BJ (cell line): Measurements from ENCODE around the gene ZNF574. TPM values are rescaled to one million over a fixed set of nuclear protein-coding genes. Genes with fewer than 3 reads are reported as not detected.

Experiments
- CTCF ChIA-PET: fragments of 350-600 bp; formaldehyde crosslinking; extraction: SDS; loops from one replicate; lab custom pipeline; 2021; ENCODE audit warnings: antibody characterized with exemption, inconsistent platforms; lab: Yijun Ruan, JAX
- POLR2A ChIA-PET: fragments of 300-600 bp; sonication (Branson Sonifier 250); formaldehyde crosslinking; extraction: SDS; loops from one replicate; lab custom pipeline; 2021; ENCODE audit warnings: antibody characterized with exemption; lab: Charles Lee
- DNase-seq: peaks from one replicate; pipeline ENCODE4 v3.0.0-alpha.2; 2011; ENCODE audit warnings: low read depth
- H3K27me3 ChIP-seq: 2 replicates; pipeline ENCODE4 v1.6.0; 2011; ENCODE audit warnings: low read length; ENCODE audit not compliant: control insufficient read depth, insufficient read depth
- H3K36me3 ChIP-seq: 2 replicates; pipeline ENCODE4 v1.5.1; 2011; ENCODE audit warnings: low read length; ENCODE audit not compliant: control insufficient read depth, insufficient read depth
- H3K4me3 ChIP-seq: 2 replicates; pipeline ENCODE4 v1.5.1; 2011; ENCODE audit warnings: low read depth, mild to moderate bottlenecking, control low read depth, low read length
- CTCF ChIP-seq: IDR thresholded peaks from 2 replicates; pipeline ENCODE4 v1.5.1; 2011; ENCODE audit warnings: low read depth, mild to moderate bottlenecking, control low read depth, inconsistent platforms, low read length, moderate library complexity; ENCODE audit not compliant: insufficient read depth
- polyA plus RNA-seq: library from polyadenylated mRNA; depleted of rRNA; stranded (reverse); fragments of >200 nt; gene quantifications from 2 replicates; pipeline ENCODE4 v1.2.3, GENCODE V29; 2011

Gene ZNF574
- polyA plus RNA-seq, 1 experiment: 10.4 TPM

- peaks cover 5% of the 10 kb centered on the region for H3K36me3 ChIP-seq
- TF ChIP-seq CTCF: no peak
- POLR2A ChIA-PET: no interaction called here
- no peak overlapping the region for H3K4me3 ChIP-seq
- H3K27me3 ChIP-seq: no peaks in the 10 kb centered on the region
- CTCF ChIA-PET: interaction anchor here (9.3 kb wide), 1 partner anchor 17 kb away, joined by 89 read pairs; the partner anchor contains the start of gene POU2F2
- DNase-seq: no peak
These were observed 39.7 kb downstream of the ZNF574 start for GRCh38 chr19:42115705-42116104.

DNA sequence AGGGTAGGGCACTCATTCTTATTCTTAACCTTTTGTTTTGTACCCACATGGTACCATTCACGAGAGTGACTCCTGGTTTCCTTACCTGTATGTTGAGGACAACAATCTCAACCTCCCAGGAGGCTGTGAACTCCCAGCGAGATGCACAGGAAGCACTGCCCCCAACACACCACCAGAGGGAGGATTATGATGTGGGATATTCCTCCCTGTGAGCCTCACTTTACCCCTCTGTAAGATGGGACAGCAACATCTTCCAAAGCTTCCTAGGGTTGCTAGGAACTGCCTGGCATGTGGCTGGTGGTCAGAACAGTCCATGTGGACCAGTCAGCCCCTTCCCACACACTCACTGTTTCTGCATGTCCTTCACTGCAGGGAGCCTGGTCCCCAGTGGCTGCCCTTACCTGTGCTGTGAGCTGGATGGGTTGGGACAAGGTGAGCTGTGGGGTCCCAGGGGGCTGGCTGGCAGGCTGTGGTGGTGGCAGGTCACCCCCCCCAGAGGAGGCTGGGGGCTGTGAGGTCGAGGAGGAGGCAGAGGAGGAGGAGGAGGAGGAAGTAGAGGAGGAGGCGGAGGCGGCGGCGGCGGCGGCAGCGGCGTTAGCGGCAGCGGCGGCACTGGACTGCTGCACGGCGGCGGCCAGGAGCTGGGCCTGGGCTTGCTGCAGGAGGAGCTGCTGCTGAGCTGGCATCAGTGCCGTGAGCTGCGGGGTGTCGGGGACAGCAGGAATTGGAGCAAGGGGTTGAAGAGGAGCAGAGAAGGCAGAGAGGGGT, 40.5 kb downstream of the ZNF574 start:
- Histone ChIP-seq H3K27me3 (no peaks in the 10 kb centered on the region), H3K4me3 (no peak overlapping the region), H3K36me3 (peaks cover 5% of the 10 kb centered on the region)
- TF ChIP-seq CTCF: 0 out of 2 replicates have a peak, but pooled peaks have one; percentile 5
- no peak for DNase-seq
- POLR2A ChIA-PET: no interaction called here
- CTCF ChIA-PET: interaction anchor here (0.6 to 9.3 kb wide), 2 partner anchors 16 to 68 kb away, joined by 3 to 89 read pairs; partner anchors contain the start of gene POU2F2

GRCh38 chr19:42117076-42117475, 41.1 kb downstream of the ZNF574 start:
- Histone ChIP-seq H3K27me3 (no peaks in the 10 kb centered on the region), H3K36me3 (peaks cover 5% of the 10 kb centered on the region), H3K4me3 (no peak overlapping the region)
- DNase-seq: no peak
- TF ChIP-seq CTCF: no peak
- POLR2A ChIA-PET: no interaction called here
- CTCF ChIA-PET: interaction anchor here (0.6 kb wide), 1 partner anchor 68 kb away, joined by 3 read pairs; no protein-coding TSS in a partner anchor

DNA sequence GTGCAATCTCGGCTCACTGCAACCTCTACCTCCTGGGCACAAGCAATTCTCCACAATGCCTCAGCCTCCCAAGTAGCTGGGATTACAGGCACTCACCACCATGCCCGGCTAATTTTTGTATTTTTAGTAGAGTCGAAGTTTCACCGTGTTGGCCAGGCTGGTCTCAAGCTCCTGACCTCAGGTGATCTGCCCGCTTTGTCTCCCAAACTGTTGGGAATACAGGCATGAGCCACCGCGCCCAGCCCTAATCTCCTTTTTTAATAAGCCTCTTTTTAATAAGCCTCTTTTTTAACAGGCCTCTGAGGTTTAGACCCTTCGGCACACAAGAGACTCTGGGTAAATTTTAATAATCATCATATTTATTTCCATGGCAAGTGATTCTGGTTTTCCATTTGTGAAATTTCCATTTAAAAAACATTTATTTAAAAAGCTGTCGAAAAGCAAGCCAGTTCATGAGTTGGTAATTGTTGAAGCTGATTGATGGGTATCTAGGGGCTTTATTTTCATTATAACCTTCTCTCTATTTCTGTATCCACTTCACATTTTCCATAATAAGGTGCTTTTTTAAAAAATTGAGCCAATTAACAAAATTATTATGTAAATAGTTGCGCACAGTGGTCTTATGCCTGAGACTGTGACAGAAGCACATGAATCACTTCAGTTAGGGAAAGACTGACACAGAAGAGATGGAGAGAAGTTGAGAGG, 44.5 kb downstream of the ZNF574 start:
- Histone ChIP-seq H3K36me3 (peaks cover 5% of the 10 kb centered on the region), H3K27me3 (no peaks in the 10 kb centered on the region), H3K4me3 (no peak overlapping the region)
- DNase-seq: no peak
- TF ChIP-seq CTCF: no peak
- CTCF ChIA-PET: interaction anchor here (0.7 to 3.4 kb wide), 3 partner anchors 10 to 121 kb away, joined by 3 to 18 read pairs (median 3); no protein-coding TSS in a partner anchor
- POLR2A ChIA-PET: no interaction called here

DNA sequence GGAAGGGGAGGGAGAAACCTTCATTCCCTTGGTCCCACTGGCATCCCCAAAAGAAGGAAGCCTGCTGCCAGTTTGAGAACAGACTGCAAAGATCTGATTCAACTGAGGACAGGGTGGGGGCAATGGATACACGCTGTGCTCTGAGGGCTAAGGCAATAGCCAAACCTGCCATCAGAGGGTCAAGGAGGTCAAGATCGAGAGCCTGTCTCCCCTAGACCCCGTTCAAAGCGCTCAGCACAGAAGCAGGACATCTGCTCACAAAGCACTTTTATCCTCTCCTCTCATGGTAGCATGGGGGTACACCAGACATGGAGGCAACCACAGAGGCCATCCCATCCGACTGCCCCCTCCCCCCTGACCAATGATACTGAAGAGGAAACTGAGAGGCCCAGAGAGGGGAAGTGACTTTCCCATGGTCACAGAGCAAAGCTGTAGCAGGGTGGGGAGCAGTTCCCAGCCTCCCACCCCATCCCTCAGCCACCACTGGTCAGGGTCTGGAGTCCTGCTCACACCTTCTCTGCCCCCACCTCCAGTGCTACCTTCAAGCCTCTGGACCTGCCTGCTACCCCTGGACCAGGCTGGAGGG, 45.2 kb downstream of the ZNF574 start:
- H3K27me3 ChIP-seq: no peaks in the 10 kb centered on the region
- ChIA-PET CTCF (interaction anchor here (0.7 to 4.5 kb wide), 5 partner anchors 11 to 39 kb away, joined by 3 to 34 read pairs (median 7); partner anchors contain the start of gene POU2F2), POLR2A (interaction anchor here (0.7 kb wide), 1 partner anchor 275 kb away, joined by 6 read pairs; no protein-coding TSS in a partner anchor)
- H3K4me3 ChIP-seq: no peak overlapping the region
- TF ChIP-seq CTCF: no peak
- peaks cover 5% of the 10 kb centered on the region for H3K36me3 ChIP-seq
- DNase-seq: no peak
